ENCODE measurements around the gene PATL1. TPM values are rescaled to one million over a fixed set of nuclear protein-coding genes. Genes with fewer than 3 reads are reported as not detected.
"Not testable (repeated sequence)": the region's sequence is repeated elsewhere in the genome, so short reads cannot be mapped to it uniquely, and the experiment has no call there.

Gene PATL1
- total RNA-seq, 1 donor from 2014 or later, result 21.1 TPM

DNA sequence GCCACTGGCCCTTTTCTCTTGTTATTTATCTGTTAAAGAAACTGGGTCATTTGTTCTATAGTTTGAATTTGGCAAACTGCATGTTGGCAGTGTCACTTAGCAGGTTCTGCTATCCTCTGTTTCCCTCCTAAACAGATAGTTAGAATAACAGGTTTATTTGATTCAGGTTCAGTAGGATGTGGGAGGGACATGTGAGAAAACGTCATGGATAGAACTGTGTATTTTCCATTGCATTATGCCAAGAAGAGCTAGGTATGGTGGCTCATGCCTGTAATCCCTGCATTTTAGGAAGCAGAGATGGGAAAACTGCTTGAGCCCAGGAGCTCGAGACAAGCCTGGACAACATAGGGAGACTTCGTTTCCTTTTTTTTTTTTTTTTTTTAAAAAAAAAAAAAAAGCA, 24.3 kb downstream of the PATL1 start:
- no peak for DNase-seq
- TF ChIP-seq, protein P1, sequence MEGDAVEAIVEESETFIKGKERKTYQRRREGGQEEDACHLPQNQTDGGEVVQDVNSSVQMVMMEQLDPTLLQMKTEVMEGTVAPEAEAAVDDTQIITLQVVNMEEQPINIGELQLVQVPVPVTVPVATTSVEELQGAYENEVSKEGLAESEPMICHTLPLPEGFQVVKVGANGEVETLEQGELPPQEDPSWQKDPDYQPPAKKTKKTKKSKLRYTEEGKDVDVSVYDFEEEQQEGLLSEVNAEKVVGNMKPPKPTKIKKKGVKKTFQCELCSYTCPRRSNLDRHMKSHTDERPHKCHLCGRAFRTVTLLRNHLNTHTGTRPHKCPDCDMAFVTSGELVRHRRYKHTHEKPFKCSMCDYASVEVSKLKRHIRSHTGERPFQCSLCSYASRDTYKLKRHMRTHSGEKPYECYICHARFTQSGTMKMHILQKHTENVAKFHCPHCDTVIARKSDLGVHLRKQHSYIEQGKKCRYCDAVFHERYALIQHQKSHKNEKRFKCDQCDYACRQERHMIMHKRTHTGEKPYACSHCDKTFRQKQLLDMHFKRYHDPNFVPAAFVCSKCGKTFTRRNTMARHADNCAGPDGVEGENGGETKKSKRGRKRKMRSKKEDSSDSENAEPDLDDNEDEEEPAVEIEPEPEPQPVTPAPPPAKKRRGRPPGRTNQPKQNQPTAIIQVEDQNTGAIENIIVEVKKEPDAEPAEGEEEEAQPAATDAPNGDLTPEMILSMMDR (IDR thresholded peaks at IDR 0.05; ENCODE audit: borderline replicate concordance), result no peak
- Histone ChIP-seq H3K27ac (replicated peaks) (no peak overlapping the region), H3K9me3 (replicated peaks) (no peaks in the 10 kb centered on the region), H3K4me3 (no peak overlapping the region), H3K27me3 (ENCODE audit: low read depth) (no peaks in the 10 kb centered on the region), H3K4me1 (no peaks in the 10 kb centered on the region), H3K36me3 (peaks cover 91% of the 10 kb centered on the region)
- intact Hi-C loops (cut with micrococcal nuclease), result no loop called here

- H3K4me1 ChIP-seq, result no peaks in the 10 kb centered on the region
- TF ChIP-seq, protein P1 (IDR thresholded peaks at IDR 0.05; ENCODE audit: borderline replicate concordance), result no peak
- H3K27me3 ChIP-seq (ENCODE audit: low read depth), result no peaks in the 10 kb centered on the region
- no peaks in the 10 kb centered on the region for H3K9me3 ChIP-seq (replicated peaks)
- intact Hi-C loops (cut with micrococcal nuclease), result no loop called here
- H3K36me3 ChIP-seq, result peaks cover 91% of the 10 kb centered on the region
- no peak overlapping the region for H3K27ac ChIP-seq (replicated peaks)
- DNase-seq, result no peak
- no peak overlapping the region for H3K4me3 ChIP-seq
Observed at GRCh38 chr11:59643390-59643789, 25.4 kb downstream of the PATL1 start.

DNA sequence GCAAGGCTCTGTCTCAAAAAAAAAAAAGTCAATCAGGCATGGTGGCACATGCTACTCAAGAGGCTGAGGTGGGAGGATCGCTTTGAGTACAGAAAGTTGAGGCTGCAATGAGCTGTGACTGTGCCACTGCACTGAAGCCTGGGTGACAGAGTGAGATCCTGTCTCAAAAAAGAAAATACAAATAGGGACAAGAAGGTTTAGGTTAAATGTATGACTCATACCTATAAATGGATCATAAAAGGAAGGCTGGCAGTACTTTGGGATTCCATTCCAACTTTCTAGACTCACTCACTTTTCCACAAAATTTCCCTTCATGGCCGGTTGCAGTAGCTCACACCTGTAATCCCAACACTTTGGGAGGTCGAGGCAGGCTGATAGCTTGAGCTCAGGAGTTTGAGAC, 27.7 kb downstream of the PATL1 start:
- Histone ChIP-seq H3K9me3 (replicated peaks) (no peaks in the 10 kb centered on the region), H3K27ac (replicated peaks) (no peak overlapping the region), H3K27me3 (ENCODE audit: low read depth) (no peaks in the 10 kb centered on the region), H3K4me3 (no peak overlapping the region), H3K36me3 (peaks cover 91% of the 10 kb centered on the region), H3K4me1 (no peaks in the 10 kb centered on the region)
- no peak for DNase-seq
- TF ChIP-seq, protein P1 (IDR thresholded peaks at IDR 0.05; ENCODE audit: borderline replicate concordance), result no peak
- intact Hi-C loops (cut with micrococcal nuclease), result no loop called here

DNA sequence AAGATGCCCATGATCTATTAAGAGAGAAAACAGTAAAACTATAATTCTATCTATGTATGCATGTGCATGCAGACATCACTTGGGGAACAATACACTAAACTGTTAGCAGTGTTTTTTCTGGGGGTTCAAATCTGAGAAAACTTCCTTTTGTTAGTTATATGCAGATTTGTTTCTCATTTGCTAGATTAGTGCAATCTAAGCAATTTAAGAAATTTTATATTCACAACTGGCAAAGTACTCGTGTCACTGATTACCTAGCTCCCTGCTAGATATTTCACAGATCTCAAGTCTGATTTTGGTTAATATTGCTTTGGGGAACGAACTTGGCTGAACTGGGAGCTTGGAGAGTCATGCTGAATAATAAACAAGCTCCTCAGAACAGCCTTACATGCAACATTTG, 38.3 kb downstream of the PATL1 start:
- Histone ChIP-seq H3K27me3 (ENCODE audit: low read depth) (no peaks in the 10 kb centered on the region), H3K9me3 (replicated peaks) (no peaks in the 10 kb centered on the region), H3K36me3 (peaks cover 11% of the 10 kb centered on the region), H3K4me3 (no peak overlapping the region), H3K27ac (replicated peaks) (no peak overlapping the region), H3K4me1 (no peaks in the 10 kb centered on the region)
- TF ChIP-seq, protein P1 (IDR thresholded peaks at IDR 0.05; ENCODE audit: borderline replicate concordance), result no peak
- no peak for DNase-seq
- intact Hi-C loops (cut with micrococcal nuclease), result no loop called here

- DNase-seq, result no peak
- peaks cover 6% of the 10 kb centered on the region for H3K36me3 ChIP-seq
- no peak overlapping the region for H3K27ac ChIP-seq (replicated peaks)
- no peaks in the 10 kb centered on the region for H3K9me3 ChIP-seq (replicated peaks)
- H3K4me3 ChIP-seq, result no peak overlapping the region
- H3K27me3 ChIP-seq (ENCODE audit: low read depth), result no peaks in the 10 kb centered on the region
- no peaks in the 10 kb centered on the region for H3K4me1 ChIP-seq
- TF ChIP-seq, protein P1 (IDR thresholded peaks at IDR 0.05; ENCODE audit: borderline replicate concordance), result no peak
- intact Hi-C loops (cut with micrococcal nuclease), result no loop called here
Observed at GRCh38 chr11:59629996-59630395, 38.8 kb downstream of the PATL1 start.

GRCh38 chr11:59626969-59627368, 41.9 kb downstream of the PATL1 start:
- H3K4me1 ChIP-seq; H3K4me3 ChIP-seq; H3K9me3 ChIP-seq (replicated peaks); intact Hi-C loops (cut with micrococcal nuclease); DNase-seq; H3K27me3 ChIP-seq (ENCODE audit: low read depth); H3K36me3 ChIP-seq; H3K27ac ChIP-seq (replicated peaks): not testable (repeated sequence)

Measured in left ventricle myocardium inferior (tissue), 1 donor.